Esophagus squamous epithelium (tissue), 4 donors: ENCODE measurements around the gene ABCD3.

Experiments used
- POLR2A ChIP-seq, 4 donors: fragments of 450-650 bp; IDR thresholded peaks; one replicate each; pipeline ENCODE4 v1.6.1; 2017; ENCODE audit warnings: antibody characterized with exemption in 4 of 4, mild to moderate bottlenecking in 4 of 4, moderate library complexity in 3 of 4
- TF ChIP-seq, protein P1 (sequence below), 6 experiments: fragments of 450-650 bp in 4 of 6; fragments of 200-600 bp in 2 of 6; sonication (generic) in 2 of 6; IDR thresholded peaks; one replicate each; pipeline ENCODE4 v1.5.1; 2016 to 2019; ENCODE audit warnings: antibody characterized with exemption in 6 of 6, mild to moderate bottlenecking in 4 of 6, moderate library complexity in 4 of 6

- TF ChIP-seq, protein P1, sequence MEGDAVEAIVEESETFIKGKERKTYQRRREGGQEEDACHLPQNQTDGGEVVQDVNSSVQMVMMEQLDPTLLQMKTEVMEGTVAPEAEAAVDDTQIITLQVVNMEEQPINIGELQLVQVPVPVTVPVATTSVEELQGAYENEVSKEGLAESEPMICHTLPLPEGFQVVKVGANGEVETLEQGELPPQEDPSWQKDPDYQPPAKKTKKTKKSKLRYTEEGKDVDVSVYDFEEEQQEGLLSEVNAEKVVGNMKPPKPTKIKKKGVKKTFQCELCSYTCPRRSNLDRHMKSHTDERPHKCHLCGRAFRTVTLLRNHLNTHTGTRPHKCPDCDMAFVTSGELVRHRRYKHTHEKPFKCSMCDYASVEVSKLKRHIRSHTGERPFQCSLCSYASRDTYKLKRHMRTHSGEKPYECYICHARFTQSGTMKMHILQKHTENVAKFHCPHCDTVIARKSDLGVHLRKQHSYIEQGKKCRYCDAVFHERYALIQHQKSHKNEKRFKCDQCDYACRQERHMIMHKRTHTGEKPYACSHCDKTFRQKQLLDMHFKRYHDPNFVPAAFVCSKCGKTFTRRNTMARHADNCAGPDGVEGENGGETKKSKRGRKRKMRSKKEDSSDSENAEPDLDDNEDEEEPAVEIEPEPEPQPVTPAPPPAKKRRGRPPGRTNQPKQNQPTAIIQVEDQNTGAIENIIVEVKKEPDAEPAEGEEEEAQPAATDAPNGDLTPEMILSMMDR (IDR thresholded peaks at IDR 0.05) = no peak
- no peak for TF ChIP-seq POLR2A (IDR thresholded peaks at IDR 0.05)
These were observed 23.9 kb upstream of the ABCD3 start for GRCh38 chr1:94394247-94394646.
